Fibroblast of lung (primary cell): ENCODE results near the gene OR5K2. TPM values are rescaled to one million over a fixed set of nuclear protein-coding genes. Genes with fewer than 3 reads are reported as not detected.

Experiments
- DNase-seq, 2 donors: peaks; one replicate each; pipeline versions ENCODE4 v3.0.0 to v3.0.0-alpha.2; 2010; ENCODE audit warnings: low read depth in 2 of 2
- H2AFZ ChIP-seq: 2 replicates; pipeline ENCODE4 v1.5.1; 2012; ENCODE audit warnings: low read length, control low read depth, inconsistent platforms
- H3K27ac ChIP-seq: 2 replicates; pipeline ENCODE4 v1.5.1; 2011; ENCODE audit warnings: low read length, control low read depth; ENCODE audit not compliant: insufficient read depth
- H3K27me3 ChIP-seq: 2 replicates; pipeline ENCODE4 v1.5.1; 2011; ENCODE audit warnings: mild to moderate bottlenecking, low read length; ENCODE audit not compliant: control insufficient read depth, insufficient read depth
- H3K36me3 ChIP-seq: 2 replicates; pipeline ENCODE4 v1.5.1; 2011; ENCODE audit warnings: low read length; ENCODE audit not compliant: control insufficient read depth, insufficient read depth
- H3K4me1 ChIP-seq: 2 replicates; pipeline ENCODE4 v1.5.1; 2011; ENCODE audit warnings: low read length; ENCODE audit not compliant: control insufficient read depth, insufficient read depth; ENCODE audit errors: extremely low read depth
- H3K4me2 ChIP-seq: 2 replicates; pipeline ENCODE4 v1.5.1; 2011; ENCODE audit warnings: low read length, control low read depth; ENCODE audit not compliant: insufficient read depth; ENCODE audit errors: extremely low read depth
- H3K4me3 ChIP-seq, 4 experiments: fragments of 200-600 bp in 1 of 4; sonication (generic) in 1 of 4; replicated peaks in 1 of 4; 2 replicates each; pipeline ENCODE4 v1.5.1; 2011 to 2016; ENCODE audit warnings: low read length in 4 of 4, low read depth in 3 of 4, mild to moderate bottlenecking in 3 of 4, control low read depth in 2 of 4, inconsistent platforms in 1 of 4, mixed read lengths in 1 of 4; ENCODE audit not compliant: insufficient read depth in 1 of 4; ENCODE audit errors: control extremely low read depth in 1 of 4
- H3K79me2 ChIP-seq: 2 replicates; pipeline ENCODE4 v1.5.1; 2012; ENCODE audit warnings: mild to moderate bottlenecking, low read length, inconsistent platforms; ENCODE audit not compliant: control insufficient read depth, insufficient read depth
- H3K9ac ChIP-seq: 2 replicates; pipeline ENCODE4 v1.5.1; 2011; ENCODE audit warnings: mild to moderate bottlenecking, low read length, control low read depth; ENCODE audit not compliant: insufficient read depth
- H3K9me3 ChIP-seq: 2 replicates; pipeline ENCODE4 v1.5.1; 2012; ENCODE audit warnings: low read depth, low read length; ENCODE audit not compliant: control insufficient read depth, insufficient read depth
- H4K20me1 ChIP-seq: 2 replicates; pipeline ENCODE4 v1.5.1; 2011; ENCODE audit warnings: low read length; ENCODE audit not compliant: control insufficient read depth, insufficient read depth; ENCODE audit errors: extremely low read depth
- EZH2 ChIP-seq: IDR thresholded peaks from 2 replicates; pipeline ENCODE4 v1.5.1; 2012; ENCODE audit warnings: low read length, control low read depth, mild to moderate bottlenecking; ENCODE audit errors: missing control alignments
- polyA plus RNA-seq, 2 donors: library from polyadenylated mRNA; depleted of rRNA in 1 of 2; stranded (reverse) in 1 of 2; unstranded in 1 of 2; fragments of >200 nt; gene quantifications; 2 replicates each; pipeline ENCODE4 v1.2.1, GENCODE V29; 2011 to 2012; ENCODE audit warnings: missing spikeins in 1 of 2
- total RNA-seq: library from RNA; depleted of rRNA; stranded (reverse); fragments of >200 nt; gene quantifications from 2 replicates; pipeline ENCODE4 v1.2.1, GENCODE V29; 2014
- TF ChIP-seq, protein P1 (sequence below), 2 donors: IDR thresholded peaks in 1 of 2; conservative IDR thresholded peaks in 1 of 2; 1 replicate in 1 of 2; 2 replicates in 1 of 2; pipeline ENCODE4 v1.5.1; 2011 to 2012; ENCODE audit warnings: low read length in 2 of 2, control low read depth in 1 of 2, inconsistent platforms in 1 of 2, low read depth in 1 of 2, mild to moderate bottlenecking in 1 of 2

OR5K2 gene
- total and polyA plus RNA-seq, 2 donors (not counting 1 experiment from before 2014, with no cell fraction given): not detected

DNA sequence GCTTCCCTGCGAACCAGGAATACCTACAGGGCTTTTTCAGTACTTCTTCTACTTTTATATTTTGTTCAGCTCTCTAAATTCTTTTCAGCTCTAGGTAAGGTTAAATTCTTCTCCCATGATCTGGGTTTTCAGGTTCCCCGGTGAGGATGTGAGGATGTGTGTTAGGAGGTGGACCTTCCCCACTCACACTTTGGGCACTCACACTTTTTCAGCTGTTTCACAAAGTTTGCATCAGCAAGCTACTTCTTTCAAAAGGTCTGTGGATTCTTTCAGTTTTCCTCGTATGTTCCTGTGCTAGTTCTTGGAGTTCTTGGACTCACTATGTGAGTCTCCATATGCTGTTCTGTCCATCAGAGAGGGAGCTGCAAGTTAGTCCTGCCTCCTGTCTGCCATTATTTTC, 13.9 kb upstream of the OR5K2 start:
- no peak for DNase-seq
- Histone ChIP-seq H3K27ac (no peak overlapping the region), H3K27me3 (no peaks in the 10 kb centered on the region), H3K9ac (no peak overlapping the region), H3K9me3 (no peaks in the 10 kb centered on the region), H3K4me3 (no peak overlapping the region), H3K79me2 (no peaks in the 10 kb centered on the region), H3K36me3 (no peaks in the 10 kb centered on the region), H2AFZ (no peak overlapping the region), H4K20me1 (no peaks in the 10 kb centered on the region), H3K4me2 (no peak overlapping the region), H3K4me1 (no peaks in the 10 kb centered on the region)
- TF ChIP-seq EZH2: no peak
- TF ChIP-seq, protein P1, sequence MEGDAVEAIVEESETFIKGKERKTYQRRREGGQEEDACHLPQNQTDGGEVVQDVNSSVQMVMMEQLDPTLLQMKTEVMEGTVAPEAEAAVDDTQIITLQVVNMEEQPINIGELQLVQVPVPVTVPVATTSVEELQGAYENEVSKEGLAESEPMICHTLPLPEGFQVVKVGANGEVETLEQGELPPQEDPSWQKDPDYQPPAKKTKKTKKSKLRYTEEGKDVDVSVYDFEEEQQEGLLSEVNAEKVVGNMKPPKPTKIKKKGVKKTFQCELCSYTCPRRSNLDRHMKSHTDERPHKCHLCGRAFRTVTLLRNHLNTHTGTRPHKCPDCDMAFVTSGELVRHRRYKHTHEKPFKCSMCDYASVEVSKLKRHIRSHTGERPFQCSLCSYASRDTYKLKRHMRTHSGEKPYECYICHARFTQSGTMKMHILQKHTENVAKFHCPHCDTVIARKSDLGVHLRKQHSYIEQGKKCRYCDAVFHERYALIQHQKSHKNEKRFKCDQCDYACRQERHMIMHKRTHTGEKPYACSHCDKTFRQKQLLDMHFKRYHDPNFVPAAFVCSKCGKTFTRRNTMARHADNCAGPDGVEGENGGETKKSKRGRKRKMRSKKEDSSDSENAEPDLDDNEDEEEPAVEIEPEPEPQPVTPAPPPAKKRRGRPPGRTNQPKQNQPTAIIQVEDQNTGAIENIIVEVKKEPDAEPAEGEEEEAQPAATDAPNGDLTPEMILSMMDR (conservative IDR thresholded peaks at IDR 0.05 in 1 of 2, IDR thresholded peaks at IDR 0.05 in 1 of 2; ENCODE audit: low read depth in 1 of 2, low read length in 2 of 2): no peak

DNA sequence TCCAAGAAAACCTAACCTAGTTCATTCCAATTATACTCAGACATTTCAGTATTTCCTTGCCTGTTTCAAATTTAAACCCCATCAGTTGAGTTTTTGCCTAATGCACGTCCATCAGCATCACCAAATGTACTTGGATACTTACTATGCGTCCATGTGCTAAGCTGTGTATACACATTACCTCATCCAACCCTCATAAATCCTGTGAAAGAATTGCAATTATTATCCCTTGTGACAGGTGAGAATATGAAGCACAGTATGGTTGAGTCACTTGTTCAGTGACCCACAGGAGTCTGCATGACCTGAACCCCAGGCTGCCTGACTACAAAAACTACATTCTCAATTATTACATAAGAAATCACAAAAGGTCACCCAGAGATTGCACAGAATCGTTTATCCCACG, 2.5 kb downstream of the OR5K2 start:
- Histone ChIP-seq H3K27me3 (no peaks in the 10 kb centered on the region), H3K4me2 (no peak overlapping the region), H3K27ac (no peak overlapping the region), H3K9me3 (no peaks in the 10 kb centered on the region), H3K9ac (no peak overlapping the region), H3K4me3 (no peak overlapping the region), H3K79me2 (no peaks in the 10 kb centered on the region), H4K20me1 (peaks cover 1% of the 10 kb centered on the region), H2AFZ (no peak overlapping the region), H3K4me1 (no peaks in the 10 kb centered on the region), H3K36me3 (no peaks in the 10 kb centered on the region)
- no peak for DNase-seq
- TF ChIP-seq, protein P1 (conservative IDR thresholded peaks at IDR 0.05 in 1 of 2, IDR thresholded peaks at IDR 0.05 in 1 of 2; ENCODE audit: low read depth in 1 of 2, low read length in 2 of 2): no peak
- TF ChIP-seq EZH2: no peak

GRCh38 chr3:98501270-98501669, 3.8 kb downstream of the OR5K2 start:
- H3K9ac ChIP-seq: no peak overlapping the region
- no peaks in the 10 kb centered on the region for H3K79me2 ChIP-seq
- no peak for DNase-seq
- no peaks in the 10 kb centered on the region for H3K4me1 ChIP-seq
- H3K27me3 ChIP-seq: no peaks in the 10 kb centered on the region
- no peak overlapping the region for H3K4me2 ChIP-seq
- no peak for TF ChIP-seq EZH2
- TF ChIP-seq, protein P1 (conservative IDR thresholded peaks at IDR 0.05 in 1 of 2, IDR thresholded peaks at IDR 0.05 in 1 of 2; ENCODE audit: low read depth in 1 of 2, low read length in 2 of 2): no peak
- no peak overlapping the region for H3K27ac ChIP-seq
- no peak overlapping the region for H2AFZ ChIP-seq
- peaks cover 1% of the 10 kb centered on the region for H4K20me1 ChIP-seq
- no peaks in the 10 kb centered on the region for H3K9me3 ChIP-seq
- H3K36me3 ChIP-seq: no peaks in the 10 kb centered on the region
- H3K4me3 ChIP-seq: no peak overlapping the region
